Right atrium auricular region (tissue), 2 donors: ENCODE measurements around the gene ETS1. TPM values are rescaled to one million over a fixed set of nuclear protein-coding genes. Genes with fewer than 3 reads are reported as not detected.

Experiments used
- DNase-seq: peaks from one replicate; pipeline ENCODE4 v3.0.0-alpha.2; 2019; ENCODE audit warnings: low spot score
- H3K27ac ChIP-seq, 2 donors: fragments of 200-600 bp; sonication (generic); 1 replicate in 1 of 2; 2 replicates in 1 of 2; pipeline ENCODE4 v1.5.1; 2016 to 2019
- H3K27me3 ChIP-seq, 2 donors: fragments of 200-600 bp; sonication (generic); one replicate each; pipeline versions ENCODE4 v1.5.1 to v1.6.0; 2017 to 2019
- H3K36me3 ChIP-seq: fragments of 200-600 bp; sonication (generic); one replicate; pipeline ENCODE4 v1.5.1; 2016
- H3K4me1 ChIP-seq, 2 donors: fragments of 200-600 bp; sonication (generic); one replicate each; pipeline versions ENCODE4 v1.5.1 to v1.6.0; 2017 to 2019
- H3K4me3 ChIP-seq, 2 donors: fragments of 200-600 bp; sonication (generic); 1 replicate in 1 of 2; 2 replicates in 1 of 2; pipeline ENCODE4 v1.5.1; 2017 to 2019; ENCODE audit warnings: mild to moderate bottlenecking in 1 of 2, moderate library complexity in 1 of 2
- H3K9me3 ChIP-seq, 2 donors: fragments of 200-600 bp; sonication (generic); one replicate each; pipeline ENCODE4 v1.5.1; 2019
- CTCF ChIP-seq, 2 donors: fragments of 200-600 bp; sonication (generic); IDR thresholded peaks; one replicate each; pipeline ENCODE4 v1.5.1; 2019; ENCODE audit warnings: antibody characterized with exemption in 2 of 2
- total RNA-seq, 2 donors: library from RNA; depleted of rRNA; stranded (reverse); fragments of >200 nt; gene quantifications; one replicate each; pipeline ENCODE4 v1.1.0, GENCODE V29; 2016

The ETS1 gene
- total RNA-seq, 2 donors from 2014 or later: 37.9 to 46.6 TPM

GRCh38 chr11:128496249-128496648 is 91.1 kb downstream of the ETS1 start:
- peak overlapping the region; percentile 70 to 86 for H3K27ac ChIP-seq
- no peaks in the 10 kb centered on the region for H3K9me3 ChIP-seq
- TF ChIP-seq CTCF (IDR thresholded peaks at IDR 0.05): no peak
- no peak overlapping the region for H3K4me3 ChIP-seq
- peaks cover 0 to 94% of the 10 kb centered on the region in 2 donors for H3K4me1 ChIP-seq
- no peaks in the 10 kb centered on the region for H3K36me3 ChIP-seq
- no peak for DNase-seq
- H3K27me3 ChIP-seq: no peaks in the 10 kb centered on the region

DNA sequence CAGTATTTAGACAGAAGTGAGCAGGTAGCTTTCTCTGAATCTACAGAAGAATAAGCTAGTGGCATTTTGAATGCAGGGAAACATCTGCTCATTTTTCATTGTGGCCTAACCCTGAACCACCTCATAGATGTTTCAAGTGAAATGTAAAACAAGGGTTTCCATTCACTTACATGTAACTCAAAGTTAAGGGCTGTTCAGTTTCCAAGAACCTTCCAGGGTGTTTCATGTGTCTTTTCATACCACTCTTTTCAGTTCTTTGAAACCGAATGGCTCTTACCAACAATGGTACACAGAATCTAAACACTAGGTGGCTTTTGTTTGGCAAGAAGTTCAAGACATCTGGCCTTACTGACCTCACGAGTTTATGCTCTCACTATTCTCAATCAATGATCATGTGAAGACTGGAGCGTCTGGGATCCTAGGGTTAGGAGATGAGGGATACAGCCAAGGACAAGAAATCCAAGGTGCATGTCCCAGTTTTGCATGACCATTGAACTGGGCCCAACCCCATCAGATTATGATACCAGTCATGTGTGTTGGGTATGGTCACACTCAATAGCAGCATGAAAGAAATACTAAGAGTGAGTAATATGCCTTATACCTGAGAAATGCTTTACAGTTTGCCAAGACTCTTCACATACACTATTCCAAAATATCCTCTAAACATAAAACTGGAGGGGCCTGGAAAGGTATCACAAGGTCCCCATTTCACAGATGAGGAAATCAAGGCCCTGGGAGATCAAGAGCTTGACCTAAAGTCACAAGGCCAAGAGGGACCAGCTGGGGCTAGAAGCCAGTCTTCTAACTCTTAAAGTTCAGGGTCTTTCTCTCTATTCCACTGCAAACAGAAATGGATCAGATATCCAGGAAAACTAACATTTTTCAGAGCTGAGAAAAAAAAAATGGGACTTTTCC is 92.7 kb downstream of the ETS1 start:
- no peaks in the 10 kb centered on the region for H3K9me3 ChIP-seq
- H3K27me3 ChIP-seq: no peaks in the 10 kb centered on the region
- H3K4me3 ChIP-seq: no peak overlapping the region
- DNase-seq: no peak
- peaks cover 0 to 80% of the 10 kb centered on the region in 2 donors for H3K4me1 ChIP-seq
- H3K36me3 ChIP-seq: peaks cover 8% of the 10 kb centered on the region
- TF ChIP-seq CTCF (IDR thresholded peaks at IDR 0.05): no peak
- H3K27ac ChIP-seq: peak overlapping the region in 1 of 2 donors; percentile 86

DNA sequence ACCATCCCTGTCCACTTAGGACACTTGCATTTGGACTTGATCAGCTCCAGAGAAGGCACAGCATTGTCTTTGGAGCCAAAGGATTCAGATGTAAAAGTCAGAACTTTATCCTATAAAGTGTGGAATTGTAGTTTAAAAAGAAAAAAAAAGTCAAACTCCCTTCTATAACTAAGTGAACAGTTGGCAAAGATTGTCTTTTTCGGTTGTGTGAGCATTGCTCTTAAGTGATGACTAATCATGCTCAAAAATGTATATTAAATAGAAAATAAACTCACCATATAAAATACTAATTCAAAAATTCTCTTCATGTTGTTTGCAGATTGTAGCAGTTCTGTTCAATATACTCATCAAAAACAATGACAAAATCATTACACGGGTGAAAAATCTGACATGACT is 93.8 kb downstream of the ETS1 start:
- no peak for TF ChIP-seq CTCF (IDR thresholded peaks at IDR 0.05)
- H3K36me3 ChIP-seq: peaks cover 19% of the 10 kb centered on the region

GRCh38 chr11:128492903-128493569 is 94.3 kb downstream of the ETS1 start:
- H3K27ac ChIP-seq: peak overlapping the region; percentile 47 to 49

More for the DNA sequence above, 93.8 kb downstream of the ETS1 start:
- peak overlapping the region; percentile 47 to 49 for H3K27ac ChIP-seq
- no peaks in the 10 kb centered on the region for H3K9me3 ChIP-seq
- peaks cover 0 to 80% of the 10 kb centered on the region in 2 donors for H3K4me1 ChIP-seq
- H3K4me3 ChIP-seq: no peak overlapping the region
- DNase-seq: no peak
- H3K27me3 ChIP-seq: no peaks in the 10 kb centered on the region

DNA sequence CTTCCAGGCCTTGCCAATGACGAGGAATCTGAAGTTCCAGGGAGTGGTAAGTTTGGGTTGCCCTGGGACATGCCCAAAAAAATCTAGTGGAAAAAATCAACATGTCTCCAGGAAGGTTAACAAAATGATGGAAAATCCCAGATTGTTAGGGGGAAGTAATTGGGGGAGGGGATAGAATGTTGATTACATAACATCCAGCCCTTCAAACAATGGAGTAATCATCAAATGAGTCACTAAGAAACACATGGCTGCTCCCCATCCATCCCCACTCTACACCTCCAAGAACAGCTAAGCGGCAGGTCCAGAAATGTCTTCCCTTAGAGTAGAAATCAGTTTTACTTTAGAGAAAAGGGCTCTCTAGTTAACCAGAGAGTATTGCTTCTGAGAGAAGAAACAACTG is 94.9 kb downstream of the ETS1 start:
- no peaks in the 10 kb centered on the region for H3K9me3 ChIP-seq
- TF ChIP-seq CTCF (IDR thresholded peaks at IDR 0.05): no peak
- no peak overlapping the region for H3K4me3 ChIP-seq
- H3K27ac ChIP-seq: peak overlapping the region; percentile 47 to 49
- H3K4me1 ChIP-seq: peaks cover 0 to 80% of the 10 kb centered on the region in 2 donors
- H3K36me3 ChIP-seq: peaks cover 22% of the 10 kb centered on the region
- DNase-seq: no peak
- H3K27me3 ChIP-seq: no peaks in the 10 kb centered on the region

More at GRCh38 chr11:128492903-128493569, 94.3 kb downstream of the ETS1 start:
- Histone ChIP-seq H3K4me3 (no peak overlapping the region), H3K9me3 (no peaks in the 10 kb centered on the region), H3K36me3 (peaks cover 20% of the 10 kb centered on the region), H3K27me3 (no peaks in the 10 kb centered on the region), H3K4me1 (peaks cover 0 to 80% of the 10 kb centered on the region in 2 donors)
- DNase-seq: no peak
- no peak for TF ChIP-seq CTCF (IDR thresholded peaks at IDR 0.05)
